ENCODE data around the gene CKAP2L. TPM values are rescaled to one million over a fixed set of nuclear protein-coding genes. Genes with fewer than 3 reads are reported as not detected.
A peak's percentile ranks its signal among the peaks of the same experiment; 100 is the strongest.

Gene CKAP2L
- total and polyA plus RNA-seq, 4 donors, result 0.19 to 15.9 (median 0.91) TPM; not detected in 1

DNA sequence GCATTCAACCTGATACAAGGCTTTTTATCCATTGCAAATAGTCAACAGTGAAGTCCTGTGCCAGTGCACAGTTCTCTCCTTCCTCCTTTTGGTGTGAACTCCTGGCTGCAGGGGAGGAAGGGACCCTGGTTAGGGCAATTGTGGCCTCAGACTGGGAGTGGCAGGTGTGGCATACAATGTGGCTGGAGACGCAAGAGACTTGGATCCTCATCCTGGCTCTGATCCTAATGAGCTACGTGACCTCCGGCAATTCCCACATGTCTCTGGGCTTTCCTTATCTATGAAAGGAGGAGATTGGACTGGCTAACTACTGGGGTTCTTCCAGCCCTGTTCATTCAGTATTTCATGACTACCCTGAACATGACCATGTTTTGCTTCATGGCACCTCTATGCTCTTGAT lies 30.4 kb upstream of the CKAP2L start:
- TF ChIP-seq NR2F2 (IDR thresholded peaks at IDR 0.05), result no peak
- no peak for TF ChIP-seq EGR1 (IDR thresholded peaks at IDR 0.05; ENCODE audit: low read depth in 2 of 2)
- no peak for TF ChIP-seq HNF4G (IDR thresholded peaks at IDR 0.05)
- TF ChIP-seq ATF3 (IDR thresholded peaks at IDR 0.05), result no peak
- TF ChIP-seq, protein P1, sequence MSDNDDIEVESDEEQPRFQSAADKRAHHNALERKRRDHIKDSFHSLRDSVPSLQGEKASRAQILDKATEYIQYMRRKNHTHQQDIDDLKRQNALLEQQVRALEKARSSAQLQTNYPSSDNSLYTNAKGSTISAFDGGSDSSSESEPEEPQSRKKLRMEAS (IDR thresholded peaks at IDR 0.05), result no peak
- no peak for TF ChIP-seq GABPA (IDR thresholded peaks at IDR 0.05 in 1 of 2, conservative IDR thresholded peaks at IDR 0.05 in 1 of 2)
- no peak for TF ChIP-seq YY1 (IDR thresholded peaks at IDR 0.05)
- no peak for TF ChIP-seq HNF4A (conservative IDR thresholded peaks at IDR 0.05)
- no peak for TF ChIP-seq TAF1 (conservative IDR thresholded peaks at IDR 0.05)
- TF ChIP-seq, protein P2, sequence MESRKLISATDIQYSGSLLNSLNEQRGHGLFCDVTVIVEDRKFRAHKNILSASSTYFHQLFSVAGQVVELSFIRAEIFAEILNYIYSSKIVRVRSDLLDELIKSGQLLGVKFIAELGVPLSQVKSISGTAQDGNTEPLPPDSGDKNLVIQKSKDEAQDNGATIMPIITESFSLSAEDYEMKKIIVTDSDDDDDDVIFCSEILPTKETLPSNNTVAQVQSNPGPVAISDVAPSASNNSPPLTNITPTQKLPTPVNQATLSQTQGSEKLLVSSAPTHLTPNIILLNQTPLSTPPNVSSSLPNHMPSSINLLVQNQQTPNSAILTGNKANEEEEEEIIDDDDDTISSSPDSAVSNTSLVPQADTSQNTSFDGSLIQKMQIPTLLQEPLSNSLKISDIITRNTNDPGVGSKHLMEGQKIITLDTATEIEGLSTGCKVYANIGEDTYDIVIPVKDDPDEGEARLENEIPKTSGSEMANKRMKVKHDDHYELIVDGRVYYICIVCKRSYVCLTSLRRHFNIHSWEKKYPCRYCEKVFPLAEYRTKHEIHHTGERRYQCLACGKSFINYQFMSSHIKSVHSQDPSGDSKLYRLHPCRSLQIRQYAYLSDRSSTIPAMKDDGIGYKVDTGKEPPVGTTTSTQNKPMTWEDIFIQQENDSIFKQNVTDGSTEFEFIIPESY (IDR thresholded peaks at IDR 0.05), result no peak
- no peak for TF ChIP-seq FOXA1 (IDR thresholded peaks at IDR 0.05)
- no peak for TF ChIP-seq RAD21 (IDR thresholded peaks at IDR 0.05)
- no peak for TF ChIP-seq FOXA2 (IDR thresholded peaks at IDR 0.05)
- TF ChIP-seq JUND (IDR thresholded peaks at IDR 0.05), result no peak
- no peak overlapping the region for H3K4me3 ChIP-seq (ENCODE audit: low read depth in 1 of 3, low read length in 3 of 3)
- WGBS, result 77% methylated on average over 3 of the region's 3 CpGs
- no peak for DNase-seq (ENCODE audit: low spot score)
- no peaks in the 10 kb centered on the region for H3K36me3 ChIP-seq (ENCODE audit: control insufficient read depth in 4 of 4, insufficient read depth in 3 of 4, low read depth in 1 of 4, low read length in 3 of 4)
- H3K9me3 ChIP-seq (ENCODE audit: control insufficient read depth in 4 of 4, low read length in 3 of 4), result no peaks in the 10 kb centered on the region
- peaks cover 0 to 2% (median 0%) of the 10 kb centered on the region in 4 donors for H3K4me1 ChIP-seq (ENCODE audit: control insufficient read depth in 4 of 4, insufficient read depth in 4 of 4, low read length in 3 of 4)
- no peak overlapping the region for H3K27ac ChIP-seq (ENCODE audit: low read depth in 1 of 2, low read length in 2 of 2)
- H3K27me3 ChIP-seq (ENCODE audit: control insufficient read depth in 4 of 4, insufficient read depth in 4 of 4, low read length in 3 of 4), result no peaks in the 10 kb centered on the region
- H3K9ac ChIP-seq (ENCODE audit: low read depth in 1 of 2, low read length in 2 of 2), result no peak overlapping the region

GRCh38 chr2:112794131-112794733 lies 29.8 kb upstream of the CKAP2L start:
- no peaks in the 10 kb centered on the region for H3K27me3 ChIP-seq (ENCODE audit: control insufficient read depth in 4 of 4, insufficient read depth in 4 of 4, low read length in 3 of 4)
- H3K9me3 ChIP-seq (ENCODE audit: control insufficient read depth in 4 of 4, low read length in 3 of 4), result no peaks in the 10 kb centered on the region
- no peak overlapping the region for H3K4me3 ChIP-seq (ENCODE audit: low read depth in 1 of 3, low read length in 3 of 3)
- 58% methylated on average over 5 of the region's 5 CpGs for WGBS
- peak overlapping the region in 1 of 2 donors; percentile 32 for H3K27ac ChIP-seq (ENCODE audit: low read depth in 1 of 2, low read length in 2 of 2)
- no peak overlapping the region for H3K9ac ChIP-seq (ENCODE audit: low read depth in 1 of 2, low read length in 2 of 2)
- DNase-seq (ENCODE audit: low spot score), result no peak
- peaks cover 0 to 2% (median 0%) of the 10 kb centered on the region in 4 donors for H3K4me1 ChIP-seq (ENCODE audit: control insufficient read depth in 4 of 4, insufficient read depth in 4 of 4, low read length in 3 of 4)
- TF ChIP-seq RAD21 (IDR thresholded peaks at IDR 0.05) (peak in 1 of 2 donors; percentile 27), SP1 (IDR thresholded peaks at IDR 0.05) (peak; percentile 17), YY1 (IDR thresholded peaks at IDR 0.05) (no peak), JUND (IDR thresholded peaks at IDR 0.05) (peak in 1 of 2 donors; percentile 44), HNF4A (conservative IDR thresholded peaks at IDR 0.05) (peak; percentile 26), TAF1 (conservative IDR thresholded peaks at IDR 0.05) (no peak), EGR1 (IDR thresholded peaks at IDR 0.05; ENCODE audit: low read depth in 2 of 2) (no peak), ATF3 (IDR thresholded peaks at IDR 0.05) (peak; percentile 91), RXRA (IDR thresholded peaks at IDR 0.05) (peak; percentile 8 to 23), GABPA (IDR thresholded peaks at IDR 0.05 in 1 of 2, conservative IDR thresholded peaks at IDR 0.05 in 1 of 2) (no peak), HNF4G (IDR thresholded peaks at IDR 0.05) (no peak), NR2F2 (IDR thresholded peaks at IDR 0.05) (no peak), FOXA2 (IDR thresholded peaks at IDR 0.05) (no peak), FOXA1 (IDR thresholded peaks at IDR 0.05) (no peak)
- TF ChIP-seq, protein P1 (IDR thresholded peaks at IDR 0.05), result peak; percentile 24
- TF ChIP-seq, protein P2 (IDR thresholded peaks at IDR 0.05), result no peak
- TF ChIP-seq, protein P3, sequence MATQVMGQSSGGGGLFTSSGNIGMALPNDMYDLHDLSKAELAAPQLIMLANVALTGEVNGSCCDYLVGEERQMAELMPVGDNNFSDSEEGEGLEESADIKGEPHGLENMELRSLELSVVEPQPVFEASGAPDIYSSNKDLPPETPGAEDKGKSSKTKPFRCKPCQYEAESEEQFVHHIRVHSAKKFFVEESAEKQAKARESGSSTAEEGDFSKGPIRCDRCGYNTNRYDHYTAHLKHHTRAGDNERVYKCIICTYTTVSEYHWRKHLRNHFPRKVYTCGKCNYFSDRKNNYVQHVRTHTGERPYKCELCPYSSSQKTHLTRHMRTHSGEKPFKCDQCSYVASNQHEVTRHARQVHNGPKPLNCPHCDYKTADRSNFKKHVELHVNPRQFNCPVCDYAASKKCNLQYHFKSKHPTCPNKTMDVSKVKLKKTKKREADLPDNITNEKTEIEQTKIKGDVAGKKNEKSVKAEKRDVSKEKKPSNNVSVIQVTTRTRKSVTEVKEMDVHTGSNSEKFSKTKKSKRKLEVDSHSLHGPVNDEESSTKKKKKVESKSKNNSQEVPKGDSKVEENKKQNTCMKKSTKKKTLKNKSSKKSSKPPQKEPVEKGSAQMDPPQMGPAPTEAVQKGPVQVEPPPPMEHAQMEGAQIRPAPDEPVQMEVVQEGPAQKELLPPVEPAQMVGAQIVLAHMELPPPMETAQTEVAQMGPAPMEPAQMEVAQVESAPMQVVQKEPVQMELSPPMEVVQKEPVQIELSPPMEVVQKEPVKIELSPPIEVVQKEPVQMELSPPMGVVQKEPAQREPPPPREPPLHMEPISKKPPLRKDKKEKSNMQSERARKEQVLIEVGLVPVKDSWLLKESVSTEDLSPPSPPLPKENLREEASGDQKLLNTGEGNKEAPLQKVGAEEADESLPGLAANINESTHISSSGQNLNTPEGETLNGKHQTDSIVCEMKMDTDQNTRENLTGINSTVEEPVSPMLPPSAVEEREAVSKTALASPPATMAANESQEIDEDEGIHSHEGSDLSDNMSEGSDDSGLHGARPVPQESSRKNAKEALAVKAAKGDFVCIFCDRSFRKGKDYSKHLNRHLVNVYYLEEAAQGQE (IDR thresholded peaks at IDR 0.05), result no peak
- TF ChIP-seq, protein P4, sequence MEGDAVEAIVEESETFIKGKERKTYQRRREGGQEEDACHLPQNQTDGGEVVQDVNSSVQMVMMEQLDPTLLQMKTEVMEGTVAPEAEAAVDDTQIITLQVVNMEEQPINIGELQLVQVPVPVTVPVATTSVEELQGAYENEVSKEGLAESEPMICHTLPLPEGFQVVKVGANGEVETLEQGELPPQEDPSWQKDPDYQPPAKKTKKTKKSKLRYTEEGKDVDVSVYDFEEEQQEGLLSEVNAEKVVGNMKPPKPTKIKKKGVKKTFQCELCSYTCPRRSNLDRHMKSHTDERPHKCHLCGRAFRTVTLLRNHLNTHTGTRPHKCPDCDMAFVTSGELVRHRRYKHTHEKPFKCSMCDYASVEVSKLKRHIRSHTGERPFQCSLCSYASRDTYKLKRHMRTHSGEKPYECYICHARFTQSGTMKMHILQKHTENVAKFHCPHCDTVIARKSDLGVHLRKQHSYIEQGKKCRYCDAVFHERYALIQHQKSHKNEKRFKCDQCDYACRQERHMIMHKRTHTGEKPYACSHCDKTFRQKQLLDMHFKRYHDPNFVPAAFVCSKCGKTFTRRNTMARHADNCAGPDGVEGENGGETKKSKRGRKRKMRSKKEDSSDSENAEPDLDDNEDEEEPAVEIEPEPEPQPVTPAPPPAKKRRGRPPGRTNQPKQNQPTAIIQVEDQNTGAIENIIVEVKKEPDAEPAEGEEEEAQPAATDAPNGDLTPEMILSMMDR (IDR thresholded peaks at IDR 0.05; ENCODE audit: low read depth, low read length, missing input control), result no peak
- no peaks in the 10 kb centered on the region for H3K36me3 ChIP-seq (ENCODE audit: control insufficient read depth in 4 of 4, insufficient read depth in 3 of 4, low read depth in 1 of 4, low read length in 3 of 4)

Measured in liver (tissue), 9 donors.